ENCODE data around the gene BBS7. TPM values are rescaled to one million over a fixed set of nuclear protein-coding genes. Genes with fewer than 3 reads are reported as not detected.

Gene BBS7
- total RNA-seq, result 15.6 TPM

GRCh38 chr4:121869841-121870822, at the start of gene BBS7:
Gene BBS7, minus strand, starts transcription at chr4:121870474. Its CDS starts 161 bp downstream, at chr4:121870313.

GRCh38 chr4:121823505-121824170, 46.6 kb downstream of the BBS7 start, which contains the start of gene CCNA2:
Gene CCNA2, minus strand, starts transcription at chr4:121823883. Its CDS starts 255 bp downstream, at chr4:121823628.

GRCh38 chr4:121800961-121801714, 69.1 kb downstream of the BBS7 start, which contains the start of gene EXOSC9:
Gene EXOSC9, plus strand, starts transcription at chr4:121801323. Its CDS starts 102 bp downstream, at chr4:121801425.

Other genes starting within 250 kb of the BBS7 start
- gene ANXA5, start 173.5 kb downstream of the BBS7 start, total RNA-seq, result 163 TPM
- gene SMIM43, start 105.3 kb downstream of the BBS7 start, total RNA-seq, result 0.23 TPM
- gene EXOSC9, start 69.2 kb downstream of the BBS7 start, total RNA-seq, result 18.2 TPM
- gene CCNA2, start 46.6 kb downstream of the BBS7 start, total RNA-seq, result 19.9 TPM
- 2.9 TPM for gene TRPC3, start 81.6 kb upstream of the BBS7 start, total RNA-seq

Measured in metanephros (tissue), 1 donor.